Hepatocyte (in vitro differentiated cells): ENCODE data around the gene ARHGDIB.

ENCODE experiments used
- EZH2 ChIP-seq: fragments of 200-600 bp; sonication (generic); IDR thresholded peaks from 2 replicates; pipeline ENCODE4 v1.6.1; 2016; ENCODE audit warnings: antibody characterized with exemption, mild to moderate bottlenecking, borderline replicate concordance
- EZH2phosphoT487 ChIP-seq: fragments of 200-600 bp; sonication (generic); IDR thresholded peaks from one replicate; pipeline ENCODE4 v1.6.1; 2018; ENCODE audit warnings: antibody characterized with exemption, mild to moderate bottlenecking, low read depth, moderate library complexity; ENCODE audit not compliant: unreplicated experiment, severe bottlenecking
- TF ChIP-seq, protein P1 (sequence below): fragments of 200-600 bp; sonication (generic); IDR thresholded peaks from 2 replicates; pipeline ENCODE4 v1.5.1; 2016; ENCODE audit warnings: antibody characterized with exemption, mild to moderate bottlenecking; ENCODE audit not compliant: poor library complexity

GRCh38 chr12:14941369-14941768 is 20.0 kb downstream of the ARHGDIB start:
- TF ChIP-seq, protein P1, sequence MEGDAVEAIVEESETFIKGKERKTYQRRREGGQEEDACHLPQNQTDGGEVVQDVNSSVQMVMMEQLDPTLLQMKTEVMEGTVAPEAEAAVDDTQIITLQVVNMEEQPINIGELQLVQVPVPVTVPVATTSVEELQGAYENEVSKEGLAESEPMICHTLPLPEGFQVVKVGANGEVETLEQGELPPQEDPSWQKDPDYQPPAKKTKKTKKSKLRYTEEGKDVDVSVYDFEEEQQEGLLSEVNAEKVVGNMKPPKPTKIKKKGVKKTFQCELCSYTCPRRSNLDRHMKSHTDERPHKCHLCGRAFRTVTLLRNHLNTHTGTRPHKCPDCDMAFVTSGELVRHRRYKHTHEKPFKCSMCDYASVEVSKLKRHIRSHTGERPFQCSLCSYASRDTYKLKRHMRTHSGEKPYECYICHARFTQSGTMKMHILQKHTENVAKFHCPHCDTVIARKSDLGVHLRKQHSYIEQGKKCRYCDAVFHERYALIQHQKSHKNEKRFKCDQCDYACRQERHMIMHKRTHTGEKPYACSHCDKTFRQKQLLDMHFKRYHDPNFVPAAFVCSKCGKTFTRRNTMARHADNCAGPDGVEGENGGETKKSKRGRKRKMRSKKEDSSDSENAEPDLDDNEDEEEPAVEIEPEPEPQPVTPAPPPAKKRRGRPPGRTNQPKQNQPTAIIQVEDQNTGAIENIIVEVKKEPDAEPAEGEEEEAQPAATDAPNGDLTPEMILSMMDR = no peak
- TF ChIP-seq EZH2 (no peak), EZH2phosphoT487 (no peak)
